HFFc6 (cell line): ENCODE results near the gene PNO1. TPM values are rescaled to one million over a fixed set of nuclear protein-coding genes. Genes with fewer than 3 reads are reported as not detected.

Experiments used
- DNase-seq: peaks from one replicate; pipeline ENCODE4 v3.0.0-alpha.2; 2018
- H3K27ac Mint-ChIP-seq: 2 replicates; pipeline ENCODE4 v1.8.0; 2020; ENCODE audit warnings: mild to moderate bottlenecking, mixed read lengths
- H3K27me3 Mint-ChIP-seq: 2 replicates; pipeline ENCODE4 v1.8.0; 2021; ENCODE audit warnings: mild to moderate bottlenecking, moderate library complexity, mixed read lengths; ENCODE audit not compliant: insufficient read depth
- H3K36me3 Mint-ChIP-seq: 2 replicates; pipeline ENCODE4 v1.8.0; 2021; ENCODE audit warnings: low read depth, mixed read lengths
- H3K4me1 Mint-ChIP-seq: 2 replicates; pipeline ENCODE4 v1.8.0; 2020; ENCODE audit warnings: low read depth, mixed read lengths
- H3K4me3 Mint-ChIP-seq: 2 replicates; pipeline ENCODE4 v1.8.0; 2020; ENCODE audit warnings: mild to moderate bottlenecking, moderate library complexity, mixed read lengths
- H3K9me3 Mint-ChIP-seq: 2 replicates; pipeline ENCODE4 v1.8.0; 2020; ENCODE audit warnings: mild to moderate bottlenecking, mixed read lengths
- total RNA-seq, 6 experiments: library from RNA; stranded (reverse); fragmentation: NEBNext Ultra II Directional; extraction: Animal tissue kit (Norgen Biotek cat#: 25700); gene quantifications; 2 replicates in 1 of 6; 3 replicates in 5 of 6; pipeline ENCODE4 v1.2.3, GENCODE V29; 2021
- TF ChIP-seq, protein P1 (sequence below): fragments of 200-600 bp; sonication (generic); IDR thresholded peaks from 2 replicates; pipeline ENCODE4 v1.5.0; 2021; ENCODE audit warnings: antibody characterized with exemption, mild to moderate bottlenecking

PNO1 gene
- total RNA-seq, 6 experiments from 2014 or later: 18.3 to 26.0 (median 20.4) TPM

- no peak for DNase-seq
- no peak overlapping the region for H3K27ac Mint-ChIP-seq
- H3K4me3 Mint-ChIP-seq: no peak overlapping the region
- peaks cover 18% of the 10 kb centered on the region; the same call in 1 of the 2 replicates for H3K36me3 Mint-ChIP-seq
- no peaks in the 10 kb centered on the region for H3K9me3 Mint-ChIP-seq
- H3K27me3 Mint-ChIP-seq: no peaks in the 10 kb centered on the region
- H3K4me1 Mint-ChIP-seq: peaks cover 36% of the 10 kb centered on the region
- TF ChIP-seq, protein P1, sequence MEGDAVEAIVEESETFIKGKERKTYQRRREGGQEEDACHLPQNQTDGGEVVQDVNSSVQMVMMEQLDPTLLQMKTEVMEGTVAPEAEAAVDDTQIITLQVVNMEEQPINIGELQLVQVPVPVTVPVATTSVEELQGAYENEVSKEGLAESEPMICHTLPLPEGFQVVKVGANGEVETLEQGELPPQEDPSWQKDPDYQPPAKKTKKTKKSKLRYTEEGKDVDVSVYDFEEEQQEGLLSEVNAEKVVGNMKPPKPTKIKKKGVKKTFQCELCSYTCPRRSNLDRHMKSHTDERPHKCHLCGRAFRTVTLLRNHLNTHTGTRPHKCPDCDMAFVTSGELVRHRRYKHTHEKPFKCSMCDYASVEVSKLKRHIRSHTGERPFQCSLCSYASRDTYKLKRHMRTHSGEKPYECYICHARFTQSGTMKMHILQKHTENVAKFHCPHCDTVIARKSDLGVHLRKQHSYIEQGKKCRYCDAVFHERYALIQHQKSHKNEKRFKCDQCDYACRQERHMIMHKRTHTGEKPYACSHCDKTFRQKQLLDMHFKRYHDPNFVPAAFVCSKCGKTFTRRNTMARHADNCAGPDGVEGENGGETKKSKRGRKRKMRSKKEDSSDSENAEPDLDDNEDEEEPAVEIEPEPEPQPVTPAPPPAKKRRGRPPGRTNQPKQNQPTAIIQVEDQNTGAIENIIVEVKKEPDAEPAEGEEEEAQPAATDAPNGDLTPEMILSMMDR: no peak
These were observed 56.7 kb downstream of the PNO1 start for GRCh38 chr2:68214381-68214780.

GRCh38 chr2:68216454-68217310, 59.0 kb downstream of the PNO1 start:
- Mint-ChIP-seq H3K4me1 (peaks cover 47% of the 10 kb centered on the region), H3K4me3 (no peak overlapping the region), H3K36me3 (peaks cover 25% of the 10 kb centered on the region; the same call in 1 of the 2 replicates), H3K27ac (peak overlapping the region; percentile 15), H3K9me3 (no peaks in the 10 kb centered on the region), H3K27me3 (peaks cover 1% of the 10 kb centered on the region; the same call in 1 of the 2 replicates)
- DNase-seq: no peak
- TF ChIP-seq, protein P1: no peak

- H3K27me3 Mint-ChIP-seq: peaks cover 1% of the 10 kb centered on the region; the same call in 1 of the 2 replicates
- H3K9me3 Mint-ChIP-seq: no peaks in the 10 kb centered on the region
- no peak overlapping the region for H3K4me3 Mint-ChIP-seq
- TF ChIP-seq, protein P1: no peak
- H3K4me1 Mint-ChIP-seq: peaks cover 58% of the 10 kb centered on the region
- H3K27ac Mint-ChIP-seq: no peak overlapping the region; the same call in 1 of the 2 replicates
- no peak for DNase-seq
- H3K36me3 Mint-ChIP-seq: peaks cover 20% of the 10 kb centered on the region; the same call in 1 of the 2 replicates
These were observed 60.0 kb downstream of the PNO1 start for GRCh38 chr2:68217729-68218128.

DNA sequence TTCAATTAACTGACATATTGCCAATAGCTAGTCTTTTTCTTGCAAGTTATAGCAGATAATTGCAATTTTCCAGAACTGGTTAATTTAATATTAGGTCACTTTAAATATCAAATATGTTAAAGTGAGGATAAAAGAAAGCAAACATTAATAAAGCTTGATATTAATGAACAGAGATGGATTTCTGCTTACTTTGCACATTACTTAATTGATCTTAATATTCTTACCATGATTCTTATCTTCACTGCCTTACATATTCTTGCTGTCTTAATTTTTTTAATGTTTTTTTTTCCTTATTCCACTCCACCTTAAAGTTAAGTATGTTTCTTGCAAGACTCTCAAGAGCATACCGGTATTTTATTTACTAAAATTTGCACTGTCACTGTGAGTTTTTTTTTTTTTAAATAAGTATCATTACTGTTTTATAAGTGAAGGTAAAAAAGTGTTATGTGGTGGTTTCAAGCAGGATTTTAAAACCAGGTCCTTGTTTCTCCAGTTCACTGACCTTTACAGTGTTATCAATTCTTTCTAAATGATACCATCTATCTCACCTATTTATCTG, 60.7 kb downstream of the PNO1 start:
- DNase-seq: no peak
- Mint-ChIP-seq H3K27ac (peak overlapping the region; percentile 14), H3K27me3 (peaks cover 1% of the 10 kb centered on the region; the same call in 1 of the 2 replicates), H3K9me3 (no peaks in the 10 kb centered on the region), H3K4me3 (no peak overlapping the region), H3K36me3 (peaks cover 20% of the 10 kb centered on the region; the same call in 1 of the 2 replicates), H3K4me1 (peaks cover 65% of the 10 kb centered on the region)
- TF ChIP-seq, protein P1: no peak

DNA sequence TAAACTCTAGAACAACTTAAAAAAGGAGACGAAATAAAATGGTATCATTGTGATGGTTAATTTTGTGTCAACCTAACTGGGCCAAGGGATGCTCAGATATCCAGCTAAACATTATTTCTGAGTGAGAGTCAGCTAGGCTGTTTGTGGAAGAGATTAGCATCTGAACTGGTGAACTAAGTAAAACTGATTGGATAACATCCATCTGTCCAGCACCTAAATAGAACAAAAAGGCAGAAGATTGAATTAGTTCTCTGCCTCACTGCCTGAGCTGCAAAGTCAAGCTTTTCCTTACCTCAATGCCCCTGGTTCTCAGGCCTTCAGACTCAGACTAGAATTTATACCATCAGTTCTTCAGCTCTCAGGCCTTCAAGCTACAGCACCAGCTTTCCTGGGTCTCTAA, 64.6 kb downstream of the PNO1 start:
- DNase-seq: no peak
- Mint-ChIP-seq H3K9me3 (no peaks in the 10 kb centered on the region), H3K4me1 (peaks cover 86% of the 10 kb centered on the region), H3K4me3 (no peak overlapping the region), H3K27ac (no peak overlapping the region), H3K27me3 (peaks cover 1% of the 10 kb centered on the region; the same call in 1 of the 2 replicates), H3K36me3 (peaks cover 24% of the 10 kb centered on the region; the same call in 1 of the 2 replicates)
- TF ChIP-seq, protein P1: no peak
